Mesodermal cell (in vitro differentiated cells): ENCODE measurements around the gene DSC3.

Experiments used
- H3K27ac ChIP-seq: 2 replicates; pipeline ENCODE4 v1.7.0; 2013; ENCODE audit warnings: mild to moderate bottlenecking, low read depth, low read length, moderate library complexity; ENCODE audit not compliant: severe bottlenecking
- H3K36me3 ChIP-seq: 2 replicates; pipeline ENCODE4 v1.7.1; 2013; ENCODE audit warnings: mild to moderate bottlenecking, low read length, moderate library complexity; ENCODE audit not compliant: control insufficient read depth, insufficient read depth
- H3K4me1 ChIP-seq: one replicate; pipeline ENCODE4 v1.7.1; 2013; ENCODE audit warnings: mild to moderate bottlenecking, low read length; ENCODE audit not compliant: insufficient read depth, control insufficient read depth, poor library complexity, severe bottlenecking
- H3K4me3 ChIP-seq: 2 replicates; pipeline ENCODE4 v1.7.0; 2013; ENCODE audit warnings: low read length, control low read depth, mild to moderate bottlenecking; ENCODE audit not compliant: insufficient read depth, poor library complexity, severe bottlenecking; ENCODE audit errors: extremely low read depth
- H3K9me3 ChIP-seq: 2 replicates; pipeline ENCODE4 v1.7.1; 2013; ENCODE audit warnings: mild to moderate bottlenecking, low read length, moderate library complexity; ENCODE audit not compliant: control insufficient read depth
- WGBS, 2 experiments: methylation state at CpG; one replicate each; pipeline ENCODE4 v1.1.5; 2013; ENCODE audit warnings: missing lambda C conversion rate in 2 of 2; ENCODE audit not compliant: insufficient coverage in 2 of 2; 5-methylcytosine and 5-hydroxymethylcytosine counted together

Gene DSC3

GRCh38 chr18:31010601-31011000 lies 31.9 kb downstream of the DSC3 start:
- WGBS, 2 experiments = no CpG with 5 or more reads among the region's 4 CpGs
- Histone ChIP-seq H3K4me1 (no peaks in the 10 kb centered on the region), H3K9me3 (no peaks in the 10 kb centered on the region), H3K36me3 (no peaks in the 10 kb centered on the region), H3K4me3 (no peak overlapping the region), H3K27ac (no peak overlapping the region)

DNA sequence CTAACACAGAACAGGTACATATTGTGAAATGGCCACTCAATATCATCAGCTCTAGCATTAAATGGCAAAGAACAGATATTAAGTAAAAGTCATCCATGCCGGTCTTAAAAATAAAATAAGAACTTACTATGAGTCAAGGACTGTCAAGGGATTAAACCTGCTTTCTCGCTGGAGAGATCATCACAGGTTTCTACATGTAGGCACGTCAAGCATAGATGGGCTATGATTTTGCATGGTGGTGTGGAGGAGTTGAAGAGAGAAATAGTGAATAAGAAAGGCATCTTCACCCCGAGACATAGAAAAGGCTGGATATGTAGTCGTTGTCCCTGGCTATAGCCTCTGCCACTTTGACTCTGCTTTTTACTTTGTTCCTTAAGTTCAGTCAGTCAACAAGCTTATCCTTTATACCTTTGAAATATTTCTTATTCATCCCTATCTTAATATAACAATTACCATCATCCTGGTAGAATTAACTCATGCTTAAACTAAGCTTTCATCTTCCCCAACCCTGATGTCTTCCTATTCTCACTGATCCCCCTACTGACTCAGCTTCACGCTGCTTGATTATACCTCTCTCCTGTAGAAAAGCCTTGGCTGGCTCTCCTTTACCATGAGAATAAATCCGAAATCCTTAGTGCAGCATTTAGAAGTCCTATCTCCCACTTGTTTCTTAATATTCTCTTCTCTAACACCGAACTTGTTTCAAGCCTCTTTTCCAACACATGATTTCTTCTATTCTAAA lies 42.5 kb downstream of the DSC3 start:
- 73 to 77% methylated on average over 7 of the region's 8 CpGs for WGBS, 2 experiments
- no peaks in the 10 kb centered on the region for H3K4me1 ChIP-seq
- no peak overlapping the region for H3K27ac ChIP-seq
- H3K36me3 ChIP-seq = no peaks in the 10 kb centered on the region
- H3K9me3 ChIP-seq = no peaks in the 10 kb centered on the region
- H3K4me3 ChIP-seq = no peak overlapping the region

GRCh38 chr18:30999186-30999585 lies 43.4 kb downstream of the DSC3 start:
- no peak overlapping the region for H3K27ac ChIP-seq
- WGBS, 2 experiments = no CpG with 5 or more reads among the region's 2 CpGs
- no peaks in the 10 kb centered on the region for H3K4me1 ChIP-seq

DNA sequence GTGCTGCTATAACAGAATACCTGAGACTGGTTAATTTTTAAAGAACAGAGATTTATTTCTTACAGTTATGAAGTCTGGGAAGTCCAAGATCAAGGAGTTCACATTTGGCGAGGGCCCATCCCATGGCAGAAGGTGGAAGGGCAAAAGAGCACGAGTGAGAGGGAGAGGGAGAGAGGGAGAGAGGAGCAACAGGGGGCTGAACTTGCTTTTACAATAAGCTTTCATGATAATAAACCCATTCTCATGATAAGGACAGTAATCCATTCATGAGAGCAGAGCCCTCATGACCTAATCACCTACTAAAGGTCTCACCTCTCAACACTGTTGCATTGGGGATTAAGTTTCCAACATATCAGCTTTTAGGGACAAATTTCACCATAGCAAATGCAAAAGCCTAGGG lies 45.3 kb downstream of the DSC3 start:
- Histone ChIP-seq H3K9me3 (no peaks in the 10 kb centered on the region), H3K4me1 (no peaks in the 10 kb centered on the region), H3K36me3 (no peaks in the 10 kb centered on the region), H3K4me3 (no peak overlapping the region), H3K27ac (no peak overlapping the region)
- 50 to 86% methylated on average over 1 to 2 of the region's 2 CpGs for WGBS, 2 experiments

More at GRCh38 chr18:30999186-30999585, 43.4 kb downstream of the DSC3 start:
- Histone ChIP-seq H3K4me3 (no peak overlapping the region), H3K36me3 (no peaks in the 10 kb centered on the region), H3K9me3 (no peaks in the 10 kb centered on the region)

DNA sequence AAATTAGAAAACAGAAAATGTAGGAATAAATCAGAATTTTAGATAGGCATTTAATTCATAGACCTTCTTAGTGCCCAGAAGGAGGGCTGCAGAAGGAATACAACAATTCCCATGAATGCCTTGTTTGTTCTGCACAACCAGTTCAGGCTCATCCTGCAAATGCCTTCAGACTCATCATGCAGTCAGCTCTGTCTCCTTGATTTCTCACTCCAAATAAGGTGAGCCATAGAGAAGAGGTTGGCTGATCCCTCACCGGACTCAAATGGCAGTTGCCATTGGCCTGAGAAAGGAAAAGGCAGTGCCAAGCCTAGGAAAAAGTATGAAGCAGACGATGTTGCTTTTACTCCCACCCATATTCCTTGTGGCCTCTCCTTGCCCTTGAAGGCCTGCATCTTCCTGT lies 50.3 kb downstream of the DSC3 start:
- Histone ChIP-seq H3K4me3 (no peak overlapping the region), H3K36me3 (no peaks in the 10 kb centered on the region), H3K4me1 (no peaks in the 10 kb centered on the region), H3K27ac (no peak overlapping the region), H3K9me3 (no peaks in the 10 kb centered on the region)
- 78 to 100% methylated on average over 1 to 2 of the region's 2 CpGs for WGBS, 2 experiments

DNA sequence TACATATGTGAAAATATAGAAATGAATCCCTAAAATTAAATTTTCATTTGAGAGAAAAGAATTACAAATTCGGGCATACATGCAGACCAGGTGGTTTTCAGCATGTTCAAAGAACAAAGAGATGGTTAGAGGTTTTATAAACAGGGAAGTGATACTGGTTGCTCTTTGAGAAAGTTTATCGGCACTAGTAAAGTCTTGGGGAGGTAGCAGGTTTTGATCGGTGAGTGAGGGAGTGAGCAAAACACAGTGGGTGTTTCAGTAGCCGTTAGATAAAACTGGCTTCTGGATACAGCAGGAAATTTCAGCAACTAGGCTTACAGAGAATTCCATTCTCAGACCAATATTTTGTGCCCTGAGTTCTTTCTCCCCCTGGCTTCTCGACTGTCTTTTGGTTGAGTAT lies 51.1 kb downstream of the DSC3 start:
- Histone ChIP-seq H3K9me3 (no peaks in the 10 kb centered on the region), H3K36me3 (no peaks in the 10 kb centered on the region), H3K4me3 (no peak overlapping the region), H3K27ac (no peak overlapping the region), H3K4me1 (no peaks in the 10 kb centered on the region)
- 82 to 87% methylated on average over 3 to 5 of the region's 5 CpGs for WGBS, 2 experiments

GRCh38 chr18:30989141-30989540 lies 53.4 kb downstream of the DSC3 start:
- no peak overlapping the region for H3K4me3 ChIP-seq
- H3K27ac ChIP-seq = no peak overlapping the region
- 100% methylated on average over 1 of the region's 1 CpG; no CpG with 5 or more reads in 1 of the 2 experiments for WGBS, 2 experiments

DNA sequence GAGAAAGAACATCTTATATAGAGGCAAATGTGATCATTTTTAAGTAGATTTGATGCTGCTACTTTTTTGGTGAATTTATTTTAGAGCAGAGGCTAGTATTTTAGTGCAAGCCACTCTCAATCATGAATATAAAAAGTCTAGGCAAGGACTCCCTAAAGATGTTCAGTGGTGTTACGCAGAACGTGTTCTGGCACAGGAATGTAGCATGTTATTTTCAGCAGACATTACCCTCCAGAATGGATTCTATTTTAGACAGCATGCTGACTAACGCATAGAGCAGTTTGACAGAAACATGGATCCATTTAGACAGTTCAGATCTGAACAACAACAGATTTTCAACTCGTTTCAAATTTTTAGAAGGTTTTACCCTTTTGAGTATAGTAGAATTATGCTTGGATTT lies 54.1 kb downstream of the DSC3 start:
- Histone ChIP-seq H3K4me1 (no peaks in the 10 kb centered on the region), H3K9me3 (no peaks in the 10 kb centered on the region), H3K36me3 (no peaks in the 10 kb centered on the region), H3K27ac (no peak overlapping the region), H3K4me3 (no peak overlapping the region)
- WGBS, 2 experiments = 91 to 95% methylated on average over 3 of the region's 4 CpGs

More at GRCh38 chr18:30989141-30989540, 53.4 kb downstream of the DSC3 start:
- Histone ChIP-seq H3K36me3 (no peaks in the 10 kb centered on the region), H3K9me3 (no peaks in the 10 kb centered on the region), H3K4me1 (no peaks in the 10 kb centered on the region)

- H3K4me3 ChIP-seq = no peak overlapping the region
- no peaks in the 10 kb centered on the region for H3K36me3 ChIP-seq
- H3K27ac ChIP-seq = no peak overlapping the region
- 80% methylated on average over 1 of the region's 4 CpGs; no CpG with 5 or more reads in 1 of the 2 experiments for WGBS, 2 experiments
- no peaks in the 10 kb centered on the region for H3K4me1 ChIP-seq
- H3K9me3 ChIP-seq = no peaks in the 10 kb centered on the region
Measured at GRCh38 chr18:30987467-30988241, 54.9 kb downstream of the DSC3 start.

DNA sequence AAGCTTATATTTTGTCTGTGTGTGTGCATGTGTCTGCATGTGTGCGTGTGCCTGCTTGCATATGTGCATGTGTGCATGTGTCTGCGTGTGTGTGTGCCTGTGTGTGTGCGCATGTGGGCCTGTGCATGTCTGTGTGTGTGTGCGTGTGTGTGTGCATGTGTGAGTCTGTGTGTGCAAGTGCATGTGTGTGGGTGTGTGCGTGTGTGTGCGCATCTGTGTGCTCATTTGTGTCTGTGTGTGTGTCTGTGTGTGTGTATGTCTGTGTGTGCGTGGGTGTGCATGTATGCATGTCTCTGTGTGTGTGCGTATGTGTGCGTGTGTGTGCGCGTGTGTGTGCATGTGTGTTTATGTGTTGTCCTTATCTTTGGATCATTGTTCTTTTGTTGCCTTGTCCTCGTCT lies 56.8 kb downstream of the DSC3 start:
- H3K36me3 ChIP-seq = no peaks in the 10 kb centered on the region
- WGBS, 2 experiments = 91 to 95% methylated on average over 8 to 9 of the region's 12 CpGs
- no peak overlapping the region for H3K27ac ChIP-seq
- no peaks in the 10 kb centered on the region for H3K4me1 ChIP-seq
- H3K9me3 ChIP-seq = no peaks in the 10 kb centered on the region
- no peak overlapping the region for H3K4me3 ChIP-seq
